Dedifferentiated amniotic fluid mesenchymal stem cell (primary cell): ENCODE data around the gene HNRNPH1.
"Not testable (repeated sequence)": the region's sequence is repeated elsewhere in the genome, so short reads cannot be mapped to it uniquely, and the experiment has no call there.

Source experiments
- DNase-seq: peaks from one replicate; pipeline ENCODE4 v3.0.0-alpha.2; 2016; ENCODE audit errors: extremely low spot score

The HNRNPH1 gene

GRCh38 chr5:179623003-179623905, at the start of gene HNRNPH1:
Gene HNRNPH1 (minus strand): TSS chr5:179623671. CDS start chr5:179623133, 538 bp downstream.
- peak; percentile 99 for DNase-seq

- peak; percentile 43 for DNase-seq
Observed at GRCh38 chr5:179668391-179668790, 44.9 kb upstream of the HNRNPH1 start.

- not testable (repeated sequence) for DNase-seq
Observed at GRCh38 chr5:179661647-179662046, 38.2 kb upstream of the HNRNPH1 start.

GRCh38 chr5:179658179-179658856, 34.8 kb upstream of the HNRNPH1 start:
- peak; percentile 36 for DNase-seq

GRCh38 chr5:179657302-179658178, 34.1 kb upstream of the HNRNPH1 start:
- DNase-seq = not testable (repeated sequence)

- not testable (repeated sequence) for DNase-seq
Observed at GRCh38 chr5:179653135-179653534, 29.7 kb upstream of the HNRNPH1 start.

GRCh38 chr5:179650245-179650644, 26.8 kb upstream of the HNRNPH1 start:
- DNase-seq = not testable (repeated sequence)

GRCh38 chr5:179649166-179649703, 25.8 kb upstream of the HNRNPH1 start:
- DNase-seq = not testable (repeated sequence)

GRCh38 chr5:179648410-179648809, 24.9 kb upstream of the HNRNPH1 start:
- DNase-seq = no peak

- DNase-seq = not testable (repeated sequence)
Observed at GRCh38 chr5:179644766-179645165, 21.3 kb upstream of the HNRNPH1 start.

- not testable (repeated sequence) for DNase-seq
Observed at GRCh38 chr5:179643141-179643920, 19.9 kb upstream of the HNRNPH1 start.

GRCh38 chr5:179642626-179643025, 19.2 kb upstream of the HNRNPH1 start:
- not testable (repeated sequence) for DNase-seq

- not testable (repeated sequence) for DNase-seq
Observed at GRCh38 chr5:179641745-179642144, 18.3 kb upstream of the HNRNPH1 start.

GRCh38 chr5:179639296-179639695, 15.8 kb upstream of the HNRNPH1 start:
- DNase-seq = not testable (repeated sequence)

- DNase-seq = not testable (repeated sequence)
Observed at GRCh38 chr5:179634370-179635172, 11.1 kb upstream of the HNRNPH1 start.

- DNase-seq = not testable (repeated sequence)
Observed at GRCh38 chr5:179633501-179634369, 10.3 kb upstream of the HNRNPH1 start.

- DNase-seq = no peak
Observed at GRCh38 chr5:179624841-179625271, 1.4 kb upstream of the HNRNPH1 start.

GRCh38 chr5:179623906-179624741, 653 bp upstream of the HNRNPH1 start:
- DNase-seq = peak; percentile 63
